GM23248 (cell line): ENCODE data around the gene IGFBP4.

Experiments
- EZH2 ChIP-seq: fragments of 200-600 bp; sonication (generic); IDR thresholded peaks from 2 replicates; pipeline ENCODE4 v1.6.1; 2018; ENCODE audit warnings: antibody characterized with exemption, mild to moderate bottlenecking; ENCODE audit not compliant: insufficient read depth, poor library complexity, severe bottlenecking
- EZH2phosphoT487 ChIP-seq: fragments of 200-600 bp; sonication (generic); IDR thresholded peaks from 2 replicates; pipeline ENCODE4 v1.6.1; 2018; ENCODE audit warnings: antibody characterized with exemption, moderate library complexity, mild to moderate bottlenecking, low read depth; ENCODE audit not compliant: insufficient read depth

GRCh38 chr17:40479754-40480480 lies 36.7 kb downstream of the IGFBP4 start:
- TF ChIP-seq EZH2 (no peak), EZH2phosphoT487 (no peak)
